ENCODE data around the gene SNX9.
"Not testable (repeated sequence)": the region's sequence is repeated elsewhere in the genome, so short reads cannot be mapped to it uniquely, and the experiment has no call there.

Gene SNX9

GRCh38 chr6:157831018-157831369 is 7.9 kb downstream of the SNX9 start:
- no peak for DNase-seq (ENCODE audit: low spot score)

GRCh38 chr6:157831424-157832249 is 8.6 kb downstream of the SNX9 start:
- no peak for DNase-seq (ENCODE audit: low spot score)

GRCh38 chr6:157832250-157832967 is 9.4 kb downstream of the SNX9 start:
- DNase-seq (ENCODE audit: low spot score), result no peak

GRCh38 chr6:157834549-157834948 is 11.5 kb downstream of the SNX9 start:
- no peak for DNase-seq (ENCODE audit: low spot score)

- no peak for DNase-seq (ENCODE audit: low spot score)
Observed at GRCh38 chr6:157838718-157839430, 15.8 kb downstream of the SNX9 start.

- DNase-seq (ENCODE audit: low spot score), result no peak
Observed at GRCh38 chr6:157839606-157840005, 16.6 kb downstream of the SNX9 start.

GRCh38 chr6:157840261-157840660 is 17.2 kb downstream of the SNX9 start:
- no peak for DNase-seq (ENCODE audit: low spot score)

GRCh38 chr6:157840776-157841175 is 17.7 kb downstream of the SNX9 start:
- DNase-seq (ENCODE audit: low spot score), result no peak

GRCh38 chr6:157841211-157841840 is 18.3 kb downstream of the SNX9 start:
- no peak for DNase-seq (ENCODE audit: low spot score)

- no peak for DNase-seq (ENCODE audit: low spot score)
Observed at GRCh38 chr6:157842212-157842611, 19.2 kb downstream of the SNX9 start.

GRCh38 chr6:157844196-157844595 is 21.1 kb downstream of the SNX9 start:
- DNase-seq (ENCODE audit: low spot score), result not testable (repeated sequence)

GRCh38 chr6:157845493-157846259 is 22.6 kb downstream of the SNX9 start:
- DNase-seq (ENCODE audit: low spot score), result no peak

GRCh38 chr6:157847846-157848245 is 24.8 kb downstream of the SNX9 start:
- no peak for DNase-seq (ENCODE audit: low spot score)

GRCh38 chr6:157848693-157849092 is 25.6 kb downstream of the SNX9 start:
- no peak for DNase-seq (ENCODE audit: low spot score)

GRCh38 chr6:157849288-157850017 is 26.4 kb downstream of the SNX9 start:
- DNase-seq (ENCODE audit: low spot score), result no peak

- no peak for DNase-seq (ENCODE audit: low spot score)
Observed at GRCh38 chr6:157850030-157850429, 27.0 kb downstream of the SNX9 start.

- no peak for DNase-seq (ENCODE audit: low spot score)
Observed at GRCh38 chr6:157853018-157853805, 30.2 kb downstream of the SNX9 start.

- no peak for DNase-seq (ENCODE audit: low spot score)
Observed at GRCh38 chr6:157853902-157854502, 31.0 kb downstream of the SNX9 start.

GRCh38 chr6:157855325-157855724 is 32.3 kb downstream of the SNX9 start:
- DNase-seq (ENCODE audit: low spot score), result no peak
